HUDEP-2 (cell line): ENCODE measurements around the gene PIP4K2C.
"Not testable (repeated sequence)": the region's sequence is repeated elsewhere in the genome, so short reads cannot be mapped to it uniquely, and the experiment has no call there.

ENCODE experiments used
- DNase-seq, 76 experiments: peaks; one replicate each; lab custom pipeline; 2025; ENCODE audit not compliant: unreplicated experiment in 76 of 76; lab: John Stamatoyannopoulos, UW

The PIP4K2C gene

DNA sequence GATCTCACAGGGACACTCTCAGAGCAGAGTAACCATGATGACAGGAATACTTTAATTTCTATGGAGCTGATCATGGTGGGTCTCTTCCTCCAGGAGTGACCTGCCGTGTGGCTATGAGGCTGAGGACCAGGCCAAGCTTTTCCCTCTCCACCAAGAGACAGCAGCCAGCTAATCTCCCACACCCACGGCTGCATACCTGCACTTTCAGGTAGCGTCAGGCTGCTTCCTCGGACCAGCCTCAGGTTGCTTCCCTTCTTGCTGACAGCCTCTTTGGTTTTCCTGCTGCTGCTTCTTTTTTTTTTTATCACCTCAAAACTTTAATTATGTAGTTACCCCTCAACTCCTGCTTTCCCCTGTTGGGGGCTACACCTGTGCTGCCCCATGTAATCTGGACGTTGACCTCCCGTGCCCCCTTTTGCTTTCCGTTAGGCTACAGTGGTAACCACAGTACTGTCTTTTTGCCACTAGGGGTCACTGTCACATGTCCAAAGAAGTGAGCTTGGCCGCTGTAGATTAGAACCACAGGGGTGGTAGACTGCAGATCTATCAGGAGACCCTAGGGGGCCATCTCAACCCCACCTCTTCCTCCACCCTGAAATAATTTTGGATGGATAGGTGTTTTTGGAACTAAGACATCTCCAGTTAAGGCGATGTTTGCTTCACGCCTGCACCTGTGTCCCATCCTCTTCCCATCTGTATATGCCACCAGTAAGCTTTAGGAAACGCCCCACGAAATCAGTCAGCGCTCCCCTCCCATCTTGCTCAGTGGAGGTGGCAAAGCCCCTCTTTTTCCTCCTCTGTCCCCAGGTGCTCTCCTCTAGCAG is 7.8 kb upstream of the PIP4K2C start:
- DNase-seq: peak in 69 of 76 experiments; percentile 5 to 81 (median 50)

DNA sequence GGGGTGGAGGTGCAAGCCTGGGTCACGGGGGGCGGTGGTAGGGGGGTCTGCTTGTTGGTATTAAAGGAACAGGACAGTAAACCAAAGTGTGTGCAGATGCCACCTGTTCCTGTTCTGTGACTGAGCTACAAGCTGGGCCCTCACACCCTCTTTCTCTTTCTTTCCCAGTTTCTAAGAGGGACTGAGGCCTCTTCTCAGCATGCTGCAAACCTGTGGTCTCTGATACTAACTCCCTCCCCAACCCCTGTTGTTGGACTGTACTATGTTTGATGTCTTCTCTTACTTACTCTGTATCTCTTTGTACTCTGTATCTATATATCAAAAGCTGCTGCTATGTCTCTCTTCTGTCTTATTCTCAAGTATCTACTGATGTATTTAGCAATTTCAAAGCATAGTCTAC is 6.9 kb upstream of the PIP4K2C start:
- DNase-seq: no peak

DNA sequence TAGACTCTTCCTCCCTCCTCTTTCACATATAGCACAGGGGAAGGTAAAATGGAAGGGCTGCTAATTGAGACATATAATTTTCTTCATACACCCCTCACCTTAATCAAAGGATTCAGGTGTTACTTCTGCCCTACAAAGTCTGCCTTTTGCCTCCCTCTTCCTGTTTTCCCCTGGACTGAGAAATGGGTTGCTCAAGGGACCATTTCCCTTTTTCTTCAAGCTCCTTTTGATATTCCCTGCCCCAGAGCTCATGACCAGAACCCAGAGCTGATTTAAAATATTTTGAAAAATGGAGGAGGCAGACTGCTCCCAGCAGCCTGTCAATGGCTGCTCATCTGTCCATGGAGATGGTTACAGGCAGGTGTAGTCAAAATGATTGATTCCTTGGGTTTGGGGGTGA is 6.3 kb upstream of the PIP4K2C start:
- no peak for DNase-seq

DNA sequence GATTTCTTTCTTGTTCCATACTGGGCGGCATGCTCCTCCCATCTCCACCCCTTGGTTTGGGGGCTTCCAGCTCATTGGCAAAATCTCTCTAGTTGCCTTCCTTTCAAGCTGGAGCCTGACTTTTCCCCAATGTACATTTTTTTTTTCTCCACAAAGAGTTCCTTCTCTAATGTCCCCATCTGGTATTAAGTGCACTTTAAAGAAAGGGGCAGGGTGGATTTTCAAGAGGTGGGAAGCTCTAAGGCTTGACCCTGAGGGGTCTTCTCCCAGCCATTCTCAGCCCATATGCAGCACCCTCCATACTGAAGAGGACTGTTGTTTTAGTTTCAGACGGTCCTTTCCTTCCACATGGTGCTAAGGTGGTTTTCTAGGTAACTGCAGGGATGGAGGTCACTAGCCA is 5.8 kb upstream of the PIP4K2C start:
- no peak for DNase-seq

DNA sequence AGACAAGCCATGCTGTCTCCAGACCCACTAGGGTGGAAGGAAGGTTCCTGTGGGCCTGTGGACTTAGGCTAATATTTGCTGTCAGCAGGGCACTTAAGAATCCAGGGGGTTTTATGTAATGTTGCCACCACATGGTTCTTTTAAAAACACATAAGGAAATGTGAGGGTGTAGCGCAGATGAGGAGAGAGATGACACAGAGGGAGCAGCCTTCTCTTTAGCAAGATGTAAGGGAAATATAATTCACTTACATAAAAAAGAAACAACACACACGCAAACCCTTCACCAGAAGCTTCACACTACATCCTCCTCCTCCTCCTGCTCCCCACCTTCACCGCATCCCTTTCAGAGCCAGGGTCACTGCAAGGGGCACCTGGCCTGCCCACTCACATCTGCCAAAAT is 4.9 kb upstream of the PIP4K2C start:
- DNase-seq: no peak

DNA sequence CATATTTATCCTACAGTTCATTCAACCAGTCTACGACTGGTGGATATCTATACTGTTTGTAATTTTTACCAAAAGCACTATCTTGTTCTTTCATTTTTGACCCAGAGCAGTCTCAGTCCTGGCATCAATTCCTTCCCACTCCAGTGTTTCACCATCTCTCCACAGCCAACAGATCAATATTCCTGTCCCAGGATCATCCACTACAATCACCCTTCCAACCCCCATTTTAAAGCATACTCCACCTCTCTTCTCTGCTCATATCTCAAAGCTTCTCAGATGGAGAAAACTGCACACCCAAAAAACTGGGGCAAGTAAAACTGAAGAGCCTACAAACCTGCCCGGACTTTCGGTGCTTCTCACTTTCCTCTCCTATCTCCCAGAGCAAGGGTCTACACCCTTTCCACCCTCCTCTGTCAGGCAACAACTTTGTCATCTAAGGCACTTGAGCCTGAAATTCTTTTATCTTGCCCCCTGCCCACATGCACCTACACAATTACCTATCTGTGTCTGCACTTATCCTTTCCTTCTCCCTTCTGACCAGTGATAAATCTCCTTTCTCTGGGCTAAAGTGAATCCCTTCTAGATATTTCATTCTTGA is 4.1 kb upstream of the PIP4K2C start:
- no peak for DNase-seq

DNA sequence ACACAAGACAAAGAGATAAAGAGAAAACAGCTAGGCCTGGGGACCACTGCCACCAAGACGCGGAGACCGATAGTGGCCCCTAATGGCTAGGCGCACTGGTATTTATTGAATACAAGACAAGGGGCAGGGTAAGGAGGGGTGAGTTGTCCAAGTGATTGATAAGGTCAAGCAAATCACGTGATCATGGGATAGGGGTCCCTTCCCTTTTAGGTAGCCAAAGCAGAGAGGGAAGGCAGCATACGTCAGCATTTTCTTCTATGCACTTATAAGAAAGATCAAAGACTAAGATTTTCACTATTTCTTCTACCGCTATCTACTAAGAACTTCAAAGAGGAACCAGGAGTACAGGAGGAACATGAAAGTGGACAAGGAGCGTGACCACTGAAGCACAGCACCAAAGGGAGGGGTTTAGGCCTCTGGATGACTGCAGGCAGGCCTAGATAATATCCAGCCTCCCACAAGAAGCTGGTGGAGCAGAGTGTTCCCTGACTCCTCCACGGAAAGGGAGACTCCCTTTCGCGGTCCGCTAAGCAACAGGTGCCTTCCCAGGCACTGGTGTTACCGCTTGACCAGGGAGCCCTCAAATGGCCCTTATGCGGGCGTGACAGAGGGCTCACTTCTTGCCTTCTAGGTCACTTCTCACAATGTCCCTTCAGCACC is 1.9 kb upstream of the PIP4K2C start:
- DNase-seq: not testable (repeated sequence)

DNA sequence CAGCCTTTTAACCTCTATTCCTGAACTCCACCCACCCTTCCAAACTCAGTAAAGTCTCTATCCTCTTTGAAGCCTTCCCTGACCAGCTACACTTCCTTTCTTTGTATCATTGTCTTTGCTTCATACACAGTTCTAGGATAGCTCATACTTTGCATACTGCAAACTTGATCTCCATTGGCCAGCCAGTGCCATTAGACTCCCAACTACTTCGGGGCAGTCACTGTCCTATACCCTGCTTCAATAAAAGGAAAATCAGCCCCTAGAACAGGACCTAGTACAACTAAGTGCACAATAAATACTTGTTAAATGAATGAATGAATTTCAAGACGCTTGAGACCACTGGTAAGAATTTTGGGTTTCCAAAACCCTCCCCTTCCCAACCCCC is 521 bp upstream of the PIP4K2C start:
- no peak for DNase-seq

DNA sequence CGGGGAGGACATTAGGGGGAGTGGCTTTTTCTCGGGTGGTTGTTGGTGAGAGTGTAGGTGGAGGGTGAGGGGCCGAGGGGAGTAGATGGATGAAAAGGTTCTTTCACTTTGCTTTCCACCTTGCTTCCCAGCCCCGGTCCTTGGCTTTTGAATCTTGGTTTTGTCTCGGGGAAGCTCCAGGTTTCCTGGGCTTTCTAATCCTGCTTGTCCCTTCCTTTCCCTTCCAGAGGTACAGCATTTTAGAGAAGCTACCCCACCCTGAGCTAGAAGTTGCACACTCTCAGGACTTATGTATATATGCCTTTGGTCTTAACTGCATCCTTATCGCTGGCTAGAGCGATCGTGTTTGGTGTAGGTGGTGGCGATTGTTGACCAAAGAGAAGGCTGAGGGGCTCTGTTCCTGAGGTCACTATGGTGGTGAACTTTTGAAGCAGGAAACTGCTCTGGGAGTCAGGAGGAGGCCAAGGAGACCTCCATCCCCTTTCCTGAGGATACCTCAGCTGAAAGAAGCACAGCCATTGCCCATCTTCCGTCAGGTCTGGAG is 862 bp downstream of the PIP4K2C start:
- DNase-seq: no peak

DNA sequence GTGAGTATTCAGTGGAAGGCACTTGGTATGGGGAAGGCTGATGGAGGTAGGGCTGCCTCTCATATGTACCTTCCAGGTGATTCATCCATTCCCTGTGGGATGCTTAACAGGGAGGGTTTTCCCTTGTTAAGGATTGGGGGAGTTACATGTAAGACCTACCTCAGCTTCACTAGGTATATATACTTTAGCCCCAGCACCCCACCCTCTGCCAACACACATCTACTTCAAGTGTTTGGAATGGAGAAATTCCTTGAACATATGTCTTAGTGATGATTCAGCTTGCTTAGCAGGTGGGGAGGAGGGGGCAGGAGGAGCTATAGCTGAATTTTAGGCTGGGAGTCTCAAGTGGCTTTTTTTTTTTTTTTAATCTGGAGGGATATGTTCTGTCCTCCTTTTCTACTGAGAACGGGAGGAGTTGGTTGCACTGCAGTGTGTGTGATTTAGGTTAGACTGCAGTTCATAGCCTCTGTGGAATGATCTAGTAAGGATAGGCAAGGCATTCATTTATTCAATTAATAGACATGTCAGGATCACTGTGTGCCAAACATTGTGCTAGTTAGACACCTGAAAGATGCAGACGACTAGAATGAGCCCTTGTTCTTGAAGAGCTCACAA is 1.7 kb downstream of the PIP4K2C start:
- DNase-seq: no peak

DNA sequence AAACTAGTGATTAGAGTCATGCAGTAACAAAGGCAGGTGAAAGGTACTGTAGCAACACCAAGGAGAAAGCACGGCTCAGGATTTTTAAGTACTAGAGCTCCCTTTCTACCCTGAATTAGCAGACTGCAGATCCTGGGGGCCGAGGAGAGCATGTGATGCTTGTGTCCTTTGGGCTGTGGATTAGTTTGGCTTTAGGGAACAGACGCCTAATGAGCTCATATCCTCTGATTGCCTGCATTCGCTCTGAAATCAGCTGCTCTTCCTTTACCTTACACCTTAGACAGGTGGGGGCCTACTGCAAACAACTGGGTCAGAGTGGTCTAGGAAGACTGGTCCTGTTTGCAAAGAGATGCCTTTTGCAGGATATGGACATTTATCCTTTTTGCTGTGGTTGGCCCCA is 2.2 kb downstream of the PIP4K2C start:
- DNase-seq: no peak

DNA sequence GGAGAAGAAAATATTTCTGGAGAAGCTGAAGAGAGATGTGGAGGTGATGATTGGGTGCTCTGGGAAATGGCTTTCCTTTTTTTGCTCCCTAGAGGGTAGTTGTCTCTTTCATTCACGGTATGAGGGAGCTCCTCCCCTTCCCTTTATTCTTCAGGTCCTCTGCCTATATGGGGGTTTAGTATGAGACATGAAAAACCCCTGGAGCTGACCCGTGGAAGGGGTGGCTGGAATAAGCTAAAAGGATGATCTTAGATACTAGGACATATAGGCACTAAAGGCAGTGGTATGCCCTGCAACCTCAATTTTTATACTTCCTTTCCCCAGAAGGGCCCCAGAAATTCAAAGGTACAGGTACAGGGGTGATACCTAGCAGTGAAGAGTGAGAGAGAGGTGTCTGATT is 9.4 kb downstream of the PIP4K2C start:
- DNase-seq: no peak

DNA sequence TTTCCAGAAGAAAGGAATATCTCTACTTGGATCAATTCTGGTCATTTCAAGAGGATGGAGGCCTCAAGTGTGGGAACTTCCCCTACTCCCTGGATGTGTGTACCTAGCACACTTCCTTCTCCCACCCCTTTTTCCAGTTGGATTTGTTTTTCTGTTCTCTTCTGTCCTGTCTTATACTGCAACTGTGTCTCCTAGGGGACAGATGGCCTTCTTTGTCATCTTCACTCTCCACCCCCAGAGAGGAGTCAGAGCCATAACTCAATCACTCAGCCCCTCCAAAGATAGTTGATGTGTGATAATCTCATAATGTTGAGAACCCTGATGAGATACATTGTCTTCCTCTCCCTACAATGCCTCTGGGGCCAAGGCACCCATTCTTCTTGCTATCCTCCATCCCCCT is 11.6 kb downstream of the PIP4K2C start:
- no peak for DNase-seq

DNA sequence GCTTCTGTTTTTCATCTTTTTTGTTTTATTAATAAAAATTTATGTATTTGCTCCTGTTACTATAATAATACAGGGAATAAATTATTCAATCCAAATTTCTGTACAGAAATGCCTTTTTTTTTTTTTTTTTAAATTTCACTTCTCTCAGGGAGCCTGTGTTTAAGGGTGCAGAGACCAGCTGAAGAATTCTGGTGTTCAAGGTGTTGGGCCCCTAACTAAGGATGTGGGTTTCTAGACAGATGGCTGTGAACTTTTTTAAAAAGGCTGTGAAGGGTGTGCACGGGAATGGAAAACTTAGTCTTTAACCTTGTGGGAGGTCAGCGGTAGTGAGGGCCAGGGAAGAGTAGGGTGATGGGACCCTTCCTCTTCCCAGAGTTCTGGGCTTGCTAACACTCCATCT is 12.3 kb downstream of the PIP4K2C start:
- DNase-seq: no peak

DNA sequence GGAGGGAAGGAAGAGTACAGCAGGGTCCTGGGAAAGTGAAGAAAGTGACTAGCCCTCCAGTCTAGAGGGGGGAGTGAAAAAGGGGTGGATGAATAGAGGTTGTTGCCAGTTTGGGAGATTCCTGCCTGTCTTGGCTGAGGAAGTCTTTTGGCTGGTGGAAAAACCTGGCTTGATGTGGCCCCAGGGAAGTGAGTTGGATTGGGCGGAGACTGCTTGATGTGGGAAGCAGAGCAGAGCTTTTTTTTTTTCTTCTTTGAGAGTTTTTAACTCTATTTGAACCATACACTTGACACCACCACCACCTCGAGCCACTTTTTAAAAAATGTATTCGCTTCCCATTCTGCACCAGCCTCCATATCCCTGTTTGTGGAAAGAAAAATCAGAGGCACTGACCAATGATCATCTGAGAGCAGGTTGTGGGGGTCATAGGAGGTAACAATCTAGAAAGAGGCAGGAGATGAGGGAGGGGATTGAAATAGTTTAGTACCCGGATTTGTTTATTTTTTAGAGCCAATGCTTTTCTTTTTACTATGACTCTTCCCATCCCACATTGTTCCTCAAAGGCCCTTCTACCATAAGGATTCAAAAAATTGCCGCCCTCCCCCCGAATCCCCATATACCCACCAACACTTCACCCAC is 12.9 kb downstream of the PIP4K2C start:
- DNase-seq: no peak

DNA sequence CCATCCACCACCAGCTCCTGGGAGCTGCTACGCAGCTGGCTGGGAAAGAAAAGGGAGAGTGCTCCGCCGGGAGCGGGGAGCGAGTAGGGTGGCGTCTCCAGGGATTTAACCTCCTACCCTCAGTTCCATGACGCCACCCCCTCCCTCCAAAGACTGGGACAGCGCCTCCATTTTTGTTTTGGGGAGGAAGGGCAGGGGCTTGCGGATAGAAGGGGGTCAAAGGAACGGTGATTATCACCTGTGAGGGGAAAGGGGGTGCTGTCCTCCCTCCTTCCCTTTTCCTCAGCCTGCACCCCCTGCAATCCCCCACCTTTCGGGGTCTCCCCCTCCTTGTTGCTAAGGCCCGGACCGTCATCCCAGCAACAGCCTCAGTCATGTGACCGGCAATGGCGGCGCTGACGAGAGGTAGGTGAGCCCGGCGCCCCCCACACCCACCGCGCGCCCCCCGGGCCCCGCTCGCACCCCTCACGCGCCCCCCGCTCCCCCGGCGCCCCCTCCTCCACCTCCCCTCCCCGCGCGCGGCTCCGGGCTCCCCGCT is 13.5 kb downstream of the PIP4K2C start, which contains the start of gene DTX3:
Gene DTX3, plus strand, starts transcription at position 371 of the 538 bp plus-strand sequence. CDS start 1,694 bp downstream, outside the sequence.
- DNase-seq: no peak

DNA sequence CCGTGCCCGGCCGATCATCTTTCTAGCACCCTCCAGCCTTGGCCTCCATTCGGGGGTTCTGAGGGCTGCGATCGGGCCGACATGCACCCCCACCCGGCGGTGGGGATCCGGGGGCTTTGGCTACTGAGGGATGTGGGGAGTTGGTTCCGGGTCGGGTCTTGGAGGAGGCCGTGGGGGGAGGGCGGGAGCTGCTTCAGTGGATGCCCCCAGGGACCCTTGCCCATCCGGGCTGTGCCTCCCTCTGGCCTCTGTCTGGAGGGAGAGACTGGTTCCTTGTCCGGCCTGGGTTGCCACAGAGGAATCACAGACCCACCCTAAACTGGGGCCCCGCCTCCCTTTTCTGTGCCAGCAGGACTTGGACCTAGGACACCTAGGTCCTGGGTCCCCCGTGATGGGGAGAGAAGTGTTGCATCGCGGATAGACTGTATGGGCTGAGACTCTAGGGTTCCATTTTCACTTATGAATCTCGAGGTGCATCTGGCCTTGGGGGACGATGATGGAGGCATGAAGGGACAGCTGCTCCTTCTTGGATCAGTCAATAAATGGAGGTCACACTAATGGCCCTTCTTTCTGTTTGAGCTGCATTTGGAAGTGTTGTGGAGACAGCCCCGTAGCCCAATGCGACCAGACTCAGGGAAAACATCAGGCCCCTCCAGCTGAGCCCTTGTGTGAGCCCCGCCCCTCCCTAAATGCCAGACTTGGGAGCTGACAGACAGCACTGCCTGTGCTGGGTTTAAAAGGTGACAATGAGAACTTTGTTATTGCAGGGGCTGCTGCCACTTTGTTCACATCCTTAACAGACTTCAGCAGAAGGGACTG is 14.2 kb downstream of the PIP4K2C start:
- DNase-seq: no peak

DNA sequence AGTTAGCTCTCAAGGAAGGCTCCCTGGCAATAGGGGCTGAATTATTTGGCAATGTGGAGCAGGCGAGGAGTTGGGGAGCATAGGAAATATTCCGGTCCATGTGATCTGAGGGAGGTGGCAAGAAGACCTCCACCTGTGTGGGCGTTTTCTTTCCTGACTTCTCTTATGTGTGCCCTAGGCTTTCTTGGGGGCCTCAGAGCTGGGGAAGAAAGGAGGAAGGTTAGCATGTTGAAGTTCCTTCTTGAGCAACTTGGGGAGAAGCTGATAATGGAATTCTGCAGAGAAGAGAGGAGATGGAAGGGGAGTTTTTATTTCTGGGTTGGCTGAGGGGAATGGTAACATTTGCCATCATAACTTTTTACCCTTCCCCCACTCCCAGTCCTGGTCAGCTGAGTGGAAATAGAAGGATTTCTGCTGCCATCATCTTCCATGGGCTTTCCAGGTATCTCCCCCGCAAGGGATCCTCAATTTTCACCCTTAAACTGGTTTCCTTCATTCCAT is 14.9 kb downstream of the PIP4K2C start:
- no peak for DNase-seq

DNA sequence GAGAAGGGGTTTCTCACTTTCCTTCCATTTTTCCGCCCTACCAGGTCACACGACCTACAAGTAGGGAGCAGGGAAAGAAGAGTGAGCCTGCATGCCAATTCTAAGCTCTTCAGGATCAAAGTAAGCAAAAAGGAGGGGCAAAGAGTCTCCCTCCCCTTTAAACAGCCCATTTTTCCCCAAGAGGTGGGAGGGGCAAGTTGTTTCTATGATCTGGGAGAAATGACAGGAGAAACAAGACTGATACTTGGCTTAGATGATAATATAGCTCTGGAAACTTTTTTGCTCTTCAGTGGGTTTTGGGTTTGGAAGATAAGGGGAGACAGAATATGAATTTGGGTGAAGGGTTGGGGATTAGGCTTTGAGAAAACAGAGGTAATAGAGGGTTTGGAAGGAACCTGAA is 15.4 kb downstream of the PIP4K2C start:
- DNase-seq: no peak
